IPS-11a (cell line): ENCODE results near the gene PARD3.
"Not testable (repeated sequence)": the region's sequence is repeated elsewhere in the genome, so short reads cannot be mapped to it uniquely, and the experiment has no call there.

Source experiments
- H3K4me3 ChIP-seq: one replicate; pipeline ENCODE4 v1.5.1; 2013; ENCODE audit warnings: low read depth, low read length, control low read depth

PARD3 gene

DNA sequence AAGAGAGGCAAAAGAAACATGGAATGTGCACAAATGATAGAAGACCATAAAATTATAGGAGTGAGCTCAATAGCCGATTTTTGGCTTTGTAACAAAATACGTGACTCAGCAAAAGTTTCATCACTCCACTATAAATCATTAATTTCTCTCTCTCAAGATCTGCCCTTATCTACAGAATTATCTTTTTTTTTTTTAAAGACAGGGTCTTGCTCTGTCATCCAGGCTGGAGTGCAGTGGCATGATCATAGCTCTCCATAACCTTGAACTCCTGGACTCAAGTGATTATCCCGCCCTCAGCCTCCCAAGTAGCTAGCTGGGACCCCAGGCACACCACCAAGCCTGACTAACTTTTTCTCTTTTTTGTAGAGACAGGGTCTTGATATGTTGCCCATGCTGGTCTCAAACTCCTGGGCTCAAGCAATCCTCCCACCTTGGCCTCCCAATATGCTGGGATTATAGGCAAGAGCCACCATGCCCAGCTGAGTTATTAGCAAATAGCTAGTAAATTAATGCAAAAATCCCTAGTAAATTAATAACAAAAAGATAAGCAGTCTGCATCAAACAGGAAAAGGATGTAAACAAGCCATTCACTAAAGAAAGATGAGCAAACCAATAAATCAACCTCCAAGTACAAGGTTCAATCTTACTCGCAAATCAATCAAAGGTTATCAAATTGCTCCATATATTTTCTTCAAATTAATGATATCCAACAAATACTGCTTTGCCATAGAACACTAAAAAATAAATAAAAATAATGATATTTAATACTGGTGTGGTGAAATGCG, 450.7 kb downstream of the PARD3 start:
- no peak overlapping the region for H3K4me3 ChIP-seq

DNA sequence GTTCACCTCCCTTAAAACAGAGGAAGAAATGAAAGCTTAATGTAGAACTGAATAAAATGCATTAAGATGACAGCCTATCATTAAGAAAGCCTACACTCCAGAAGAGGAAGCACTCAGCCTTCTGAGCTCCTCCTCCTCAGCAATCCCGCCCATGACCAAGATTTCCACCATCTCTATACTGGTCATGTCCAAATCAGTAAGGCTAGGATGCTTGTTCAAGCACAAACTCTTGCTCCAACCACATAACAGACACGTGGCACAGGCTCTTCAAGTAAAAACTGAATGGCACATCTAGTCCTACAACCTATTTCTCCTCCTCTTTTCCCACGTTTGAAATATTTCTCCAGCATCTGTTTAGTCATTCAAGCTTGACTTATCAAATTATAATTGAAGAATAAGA, 454.1 kb downstream of the PARD3 start:
- H3K4me3 ChIP-seq: no peak overlapping the region

DNA sequence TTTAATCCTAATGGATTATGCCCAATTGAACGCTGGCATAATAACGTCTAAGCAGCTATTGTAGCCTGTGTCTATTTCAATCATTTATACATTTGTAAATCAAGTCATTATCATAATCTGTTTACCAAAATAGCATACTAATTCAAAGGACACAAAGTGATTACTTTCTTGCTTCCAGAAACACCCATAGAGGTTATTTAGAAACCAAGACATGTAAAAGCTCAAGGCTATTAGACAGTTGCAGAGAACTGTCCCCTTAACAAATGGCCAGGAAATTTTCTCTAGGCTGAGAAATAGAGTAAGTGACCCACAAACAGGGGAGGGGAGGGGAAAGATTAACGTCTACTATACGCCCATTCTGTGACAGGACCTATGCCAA, 455.7 kb downstream of the PARD3 start:
- no peak overlapping the region for H3K4me3 ChIP-seq

DNA sequence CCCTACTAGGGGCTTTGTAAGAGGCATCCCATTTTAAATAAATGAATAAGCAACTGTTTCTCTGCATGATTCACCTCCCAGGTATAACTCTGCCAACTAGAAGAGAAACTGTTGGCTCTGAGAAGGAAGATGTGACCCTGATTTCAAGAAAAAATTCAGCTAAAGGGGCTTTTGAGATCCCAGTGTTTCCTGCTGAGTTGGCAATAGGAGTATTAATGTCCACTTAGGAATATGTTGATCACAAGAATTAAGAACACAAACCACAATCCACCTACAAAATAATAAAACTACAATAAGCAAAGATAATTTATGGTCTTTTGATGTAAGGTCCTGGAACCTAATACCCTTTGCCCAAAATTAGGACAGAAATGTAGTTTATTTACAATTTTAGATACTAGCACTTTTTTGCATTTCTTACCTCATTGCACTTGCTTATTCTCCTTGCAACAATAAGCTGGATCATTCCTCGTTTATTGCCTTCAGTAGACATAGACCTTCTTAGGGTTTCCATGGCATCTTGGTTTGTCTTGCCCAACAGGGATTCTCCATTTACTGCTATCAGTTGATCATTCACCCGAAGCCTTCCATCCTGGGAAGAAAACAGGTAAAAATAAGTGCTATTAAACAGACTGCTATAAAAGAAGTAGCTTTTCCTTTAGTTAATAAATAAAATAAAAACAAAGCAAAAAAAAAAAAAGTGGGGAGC, 456.2 kb downstream of the PARD3 start:
- no peak overlapping the region for H3K4me3 ChIP-seq

DNA sequence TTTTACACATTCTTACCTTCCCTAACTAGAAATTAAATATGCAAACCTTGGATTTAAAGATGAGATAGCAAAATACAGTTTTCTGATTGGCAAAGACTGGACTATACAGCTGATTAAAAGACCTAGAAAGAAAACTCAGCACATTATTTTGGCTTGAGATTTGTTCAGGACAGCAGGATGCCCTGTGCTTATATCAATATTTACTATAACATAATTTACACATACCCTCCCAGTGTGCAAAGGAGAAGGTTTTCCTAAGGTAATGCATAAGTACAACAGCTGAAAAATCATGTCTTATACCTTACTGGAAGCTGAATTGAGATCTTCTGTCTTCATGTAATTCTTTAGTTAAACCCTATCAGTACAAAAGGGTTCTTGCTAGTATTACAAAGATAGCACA, 458.6 kb downstream of the PARD3 start:
- H3K4me3 ChIP-seq: no peak overlapping the region

DNA sequence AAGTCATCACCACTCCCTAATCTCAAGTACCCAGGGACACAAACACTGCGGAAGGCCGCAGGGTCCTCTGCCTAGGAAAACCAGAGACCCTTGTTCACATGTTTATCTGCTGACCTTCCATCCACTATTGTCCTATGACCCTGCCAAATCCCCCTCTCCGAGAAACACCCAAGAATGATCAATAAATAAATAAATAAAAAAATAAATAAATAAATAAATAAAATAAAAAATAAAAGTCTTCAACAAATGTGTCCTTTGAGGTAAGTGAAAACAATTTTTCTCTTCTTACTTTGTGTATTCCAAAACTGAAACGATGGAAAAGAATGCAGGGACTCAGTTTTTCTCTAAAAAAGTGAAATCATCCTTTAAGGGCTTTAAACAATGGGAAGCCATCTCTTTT, 461.6 kb downstream of the PARD3 start:
- not testable (repeated sequence) for H3K4me3 ChIP-seq

DNA sequence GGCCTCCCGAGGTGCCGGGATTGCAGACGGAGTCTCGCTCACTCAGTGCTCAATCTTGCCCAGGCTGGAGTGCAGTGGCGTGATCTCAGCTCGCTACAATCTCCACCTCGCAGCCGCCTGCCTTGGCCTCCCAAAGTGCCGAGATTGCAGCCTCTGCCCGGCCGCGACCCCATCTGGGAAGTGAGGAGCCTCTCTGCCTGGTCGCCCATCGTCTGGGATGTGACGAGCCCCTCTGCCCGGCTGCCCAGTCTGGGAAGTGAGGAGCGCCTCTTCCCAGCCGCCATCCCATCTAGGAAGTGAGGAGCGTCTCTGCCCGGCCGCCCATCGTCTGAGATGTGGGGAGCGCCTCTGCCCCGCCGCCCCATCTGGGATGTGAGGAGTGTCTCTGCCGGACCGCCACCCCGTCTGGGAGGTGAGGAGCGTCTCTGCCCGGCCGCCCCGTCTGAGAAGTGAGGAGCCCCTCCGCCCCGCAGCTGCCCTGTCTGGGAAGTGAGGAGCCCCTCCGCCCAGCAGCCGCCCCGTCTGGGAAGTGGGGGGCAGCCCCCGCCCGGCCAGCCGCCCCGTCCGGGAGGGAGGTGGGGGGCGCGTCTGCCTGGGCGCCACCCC, 462.4 kb downstream of the PARD3 start:
- not testable (repeated sequence) for H3K4me3 ChIP-seq

DNA sequence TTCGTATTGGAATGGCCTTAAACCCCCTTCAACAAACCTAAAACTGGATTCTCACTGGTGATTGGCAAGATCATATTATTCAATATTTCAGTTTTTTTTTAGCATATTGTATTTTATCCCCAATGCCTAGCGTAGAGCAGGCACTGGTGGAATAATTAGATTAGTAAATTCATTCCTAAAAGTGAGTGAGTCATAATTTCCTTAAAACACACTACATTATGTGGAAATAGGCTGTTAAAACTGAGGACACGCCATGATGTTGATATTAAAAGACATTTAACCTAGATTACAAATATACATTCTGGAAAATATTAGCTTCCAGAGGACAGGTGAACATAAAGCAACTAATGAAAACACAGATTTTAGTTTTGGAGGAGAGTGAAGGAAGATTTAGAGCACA, 463.9 kb downstream of the PARD3 start:
- no peak overlapping the region for H3K4me3 ChIP-seq

DNA sequence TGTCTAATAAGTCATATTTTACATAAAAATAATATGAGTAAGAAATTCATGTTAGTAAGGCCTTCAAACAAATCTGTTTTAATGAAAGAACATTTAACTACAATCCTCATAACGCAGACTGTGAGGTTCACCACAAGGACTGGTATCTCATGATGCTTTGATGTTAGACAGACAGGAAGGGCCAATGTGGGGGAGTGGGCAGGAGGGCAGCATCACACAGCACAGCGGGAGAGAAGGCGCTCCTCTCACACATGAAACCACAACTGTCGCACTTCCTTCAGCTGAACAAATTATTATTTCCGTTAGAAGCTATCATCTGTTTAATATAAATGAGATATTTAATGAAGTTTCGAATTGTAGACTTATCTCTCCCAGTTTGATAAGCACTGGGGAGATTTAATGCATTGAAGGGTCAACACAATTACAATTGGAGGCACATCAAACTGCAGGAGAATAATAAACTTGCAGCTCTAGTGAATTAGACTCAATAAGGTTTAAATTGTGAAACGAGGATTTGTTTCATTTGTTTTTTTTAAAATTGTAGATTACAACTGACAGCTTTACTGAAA, 466.1 kb downstream of the PARD3 start:
- H3K4me3 ChIP-seq: no peak overlapping the region

DNA sequence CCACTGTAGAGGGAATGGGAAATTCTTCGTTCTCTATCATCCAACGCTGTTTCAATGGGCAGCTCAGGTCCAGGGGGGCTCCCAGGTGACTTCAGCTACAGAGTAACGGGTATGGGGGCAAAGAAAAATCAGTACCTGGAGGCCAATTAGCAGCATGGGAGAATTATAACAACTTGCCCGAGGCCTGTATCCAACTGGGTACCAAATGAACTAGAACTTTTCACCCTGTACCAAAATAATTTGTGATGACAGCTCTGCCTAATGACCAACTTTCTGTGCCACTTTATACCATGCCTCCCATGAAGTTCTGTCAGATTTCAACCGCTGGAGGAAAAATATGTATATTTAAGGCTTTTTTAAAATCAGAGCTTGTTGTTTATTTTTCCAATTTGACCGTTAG, 467.1 kb downstream of the PARD3 start:
- H3K4me3 ChIP-seq: no peak overlapping the region

DNA sequence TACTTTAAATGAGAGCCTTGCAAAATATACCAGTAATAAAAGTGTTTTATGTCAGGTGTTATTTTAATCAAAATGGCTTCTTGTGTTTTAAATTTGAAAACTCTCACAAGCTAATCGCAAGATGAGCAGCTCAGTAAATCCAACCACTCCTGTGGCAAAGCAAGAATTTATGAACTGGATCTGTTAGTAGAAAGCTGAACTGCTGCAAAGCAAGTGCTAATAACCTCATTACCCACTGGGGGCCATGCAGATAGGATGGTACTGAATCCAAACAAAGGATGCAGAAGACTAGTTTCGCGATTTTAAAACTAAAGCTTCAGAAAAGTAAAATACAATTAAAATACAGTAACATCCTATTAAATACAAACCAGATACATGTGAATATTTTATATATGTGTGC, 468.0 kb downstream of the PARD3 start:
- no peak overlapping the region for H3K4me3 ChIP-seq

DNA sequence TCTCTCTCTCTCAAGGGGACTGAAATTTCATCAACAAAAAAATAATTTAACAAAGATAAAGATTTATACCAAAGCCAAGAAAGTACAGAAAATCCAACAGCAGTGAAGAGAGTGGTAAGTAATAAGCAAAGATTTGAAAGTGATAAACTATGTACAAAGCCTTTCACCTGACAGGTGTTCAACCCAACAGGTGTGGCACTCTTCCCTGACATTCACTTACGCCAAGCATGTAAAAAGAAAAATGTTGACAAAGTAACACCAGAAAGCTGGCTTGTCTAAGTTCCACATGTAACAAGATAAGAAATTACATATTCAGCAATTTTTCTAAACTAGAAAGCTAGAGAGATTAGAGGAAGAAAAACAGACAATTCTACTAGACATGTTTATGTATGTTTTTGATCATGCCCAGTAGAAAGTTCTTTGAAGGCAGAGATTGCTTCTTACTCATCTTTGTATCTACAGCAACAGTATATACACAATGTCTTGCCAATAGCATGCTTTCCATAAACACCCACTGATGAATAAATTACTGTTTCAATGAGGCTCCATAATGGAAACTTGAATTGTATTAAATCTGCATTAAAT, 468.5 kb downstream of the PARD3 start:
- no peak overlapping the region for H3K4me3 ChIP-seq

DNA sequence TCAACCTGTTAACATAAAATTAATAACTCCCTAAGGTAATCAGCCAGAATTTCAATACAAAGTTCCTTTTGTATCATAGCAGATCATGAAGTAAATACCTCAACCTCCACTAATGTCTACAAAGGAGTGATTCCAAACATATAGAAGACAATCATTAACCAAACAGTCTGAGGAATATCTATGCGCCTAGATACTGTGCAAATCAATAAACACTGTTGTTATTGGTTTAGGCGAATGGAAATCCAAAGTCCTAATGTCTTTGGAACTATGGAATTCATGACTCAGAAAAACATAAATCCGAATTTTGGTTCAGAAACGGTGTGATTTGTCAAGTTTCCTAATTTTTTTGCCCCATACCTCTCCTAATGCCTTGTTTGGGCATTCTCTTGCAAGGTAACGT, 469.7 kb downstream of the PARD3 start:
- no peak overlapping the region for H3K4me3 ChIP-seq

DNA sequence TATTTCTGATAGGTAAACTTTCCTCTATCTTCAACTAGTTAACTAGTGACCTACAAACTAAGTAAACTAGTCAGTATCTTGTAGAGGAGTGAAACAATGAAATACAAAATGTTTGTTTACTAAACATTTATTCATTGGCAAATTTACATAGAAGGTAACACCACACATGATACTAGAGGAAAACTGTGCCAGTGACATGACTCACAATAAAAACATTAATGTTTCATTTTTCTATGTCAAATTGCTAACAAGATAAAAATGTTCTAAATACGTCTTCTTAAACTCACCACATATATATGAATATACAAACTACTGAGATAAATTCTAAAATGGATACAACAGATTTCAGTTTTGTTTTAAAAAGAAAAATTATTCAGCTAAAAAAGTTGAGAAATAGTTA, 471.3 kb downstream of the PARD3 start:
- no peak overlapping the region for H3K4me3 ChIP-seq

DNA sequence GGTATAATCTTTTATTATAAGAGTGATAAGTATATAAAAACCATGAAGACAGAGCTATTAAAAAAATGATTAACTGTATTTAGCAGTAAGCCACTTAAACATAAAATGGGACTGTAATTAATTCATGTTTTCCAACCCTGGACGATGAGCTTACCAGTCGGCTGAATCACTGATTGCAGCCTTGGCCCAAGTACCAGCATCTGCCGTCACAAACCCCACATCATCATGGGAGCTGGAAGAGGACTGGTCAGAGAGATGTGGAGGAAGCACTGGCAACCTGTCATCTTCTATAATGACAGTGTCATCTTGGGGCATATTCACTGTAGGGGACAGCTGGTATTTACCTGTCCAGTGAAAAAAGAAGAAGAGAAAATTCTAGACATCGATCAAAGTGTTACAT, 473.6 kb downstream of the PARD3 start:
- no peak overlapping the region for H3K4me3 ChIP-seq

DNA sequence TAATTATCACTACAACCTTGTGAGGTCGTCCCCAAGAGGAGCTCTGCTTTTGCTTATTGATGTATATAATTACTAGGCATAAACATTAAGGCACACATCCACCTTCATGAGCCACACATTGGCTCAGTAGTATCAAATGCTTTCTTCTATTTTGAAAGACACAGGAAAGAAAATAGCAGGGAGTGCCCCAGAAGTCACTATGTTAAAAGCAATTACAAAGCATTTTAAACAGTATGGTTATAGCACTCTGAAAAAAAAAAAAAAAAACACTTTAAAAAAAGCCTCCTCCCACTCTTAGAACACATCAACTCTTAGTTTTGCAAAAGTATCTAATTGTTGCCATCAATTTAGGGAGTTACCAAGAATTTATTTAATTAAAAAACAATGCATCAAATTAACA, 474.2 kb downstream of the PARD3 start:
- no peak overlapping the region for H3K4me3 ChIP-seq

DNA sequence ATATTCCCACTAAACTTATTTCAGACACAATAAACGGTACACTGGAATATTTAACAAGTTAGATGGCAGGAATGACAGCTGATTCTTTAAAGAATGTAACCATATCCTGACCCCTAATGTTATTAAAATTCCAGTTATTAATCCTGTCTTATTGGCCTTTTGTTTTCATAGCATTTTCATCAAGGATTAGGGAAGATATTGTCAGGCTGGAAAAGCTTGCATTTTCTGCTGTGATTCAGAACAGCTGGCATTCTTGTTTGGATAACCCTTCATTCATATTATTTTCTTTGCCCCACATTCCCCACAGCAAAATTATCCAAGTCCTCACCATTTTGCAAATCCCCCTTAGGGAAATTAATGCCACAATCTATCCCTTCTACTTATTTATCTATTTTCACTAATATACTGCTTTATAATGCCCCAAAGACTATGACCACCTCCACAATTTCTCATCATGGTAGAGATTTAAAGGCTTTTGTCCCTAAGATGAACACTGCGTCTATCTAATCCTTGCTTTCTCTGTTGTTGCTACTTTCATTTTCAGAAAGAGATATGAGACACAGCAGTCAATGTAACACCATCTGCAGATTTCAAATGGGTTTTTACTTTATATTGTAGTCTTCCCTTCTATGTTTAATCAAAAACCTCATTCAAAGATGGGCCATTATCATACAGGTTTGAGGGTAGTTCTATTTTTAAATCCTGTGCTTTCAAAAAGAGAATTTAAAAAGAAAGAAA, 475.1 kb downstream of the PARD3 start:
- no peak overlapping the region for H3K4me3 ChIP-seq

DNA sequence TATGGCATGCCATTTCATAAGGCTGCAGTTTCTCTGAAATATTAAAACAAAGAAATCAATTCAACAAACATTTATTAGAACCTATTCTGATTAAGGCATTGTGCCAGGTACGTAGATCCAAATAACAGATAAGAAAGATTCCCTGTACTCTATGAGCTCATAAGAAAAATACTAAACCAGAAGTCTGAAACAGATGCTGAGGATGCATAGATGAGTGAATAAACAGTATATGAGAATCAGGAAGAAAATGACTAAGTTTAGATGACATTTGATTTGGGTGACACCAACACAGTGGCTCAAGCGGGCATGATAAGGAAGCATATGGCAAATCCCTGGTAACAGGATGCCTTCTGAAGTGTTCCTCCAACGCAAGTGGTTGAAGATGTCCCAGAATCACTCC, 477.2 kb downstream of the PARD3 start:
- no peak overlapping the region for H3K4me3 ChIP-seq

DNA sequence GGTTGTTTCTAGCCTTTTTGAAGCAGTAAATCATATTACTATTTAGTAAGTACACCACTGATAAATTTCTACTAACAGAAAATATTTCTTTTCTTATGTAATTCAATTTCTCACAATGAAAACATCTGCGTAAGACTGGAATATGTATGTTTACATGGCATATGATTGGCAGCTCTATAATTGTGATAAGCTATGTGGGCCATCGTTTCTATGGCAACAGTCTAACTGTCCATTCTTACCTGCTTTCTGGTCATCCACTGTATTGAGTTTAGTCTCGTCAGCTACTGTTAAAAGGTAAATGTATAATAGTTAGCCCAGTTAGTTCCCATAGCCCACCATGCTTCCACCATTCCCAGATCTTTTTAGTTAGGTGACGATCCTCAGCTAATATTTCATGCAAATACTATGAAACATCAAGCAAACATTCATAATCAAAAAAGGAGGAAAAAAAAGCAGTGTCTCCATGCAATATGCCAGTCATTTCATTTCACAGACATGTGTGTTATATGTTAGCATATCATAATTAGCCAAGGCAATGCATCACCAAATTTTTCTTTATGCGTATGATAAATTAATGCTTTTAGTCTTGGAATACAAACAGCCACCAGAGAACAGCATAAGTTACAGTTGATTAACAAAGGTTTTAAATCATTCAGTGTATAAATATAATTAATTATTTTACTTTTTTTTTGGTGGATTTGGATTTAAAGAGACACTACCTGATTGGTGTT, 479.0 kb downstream of the PARD3 start:
- no peak overlapping the region for H3K4me3 ChIP-seq

DNA sequence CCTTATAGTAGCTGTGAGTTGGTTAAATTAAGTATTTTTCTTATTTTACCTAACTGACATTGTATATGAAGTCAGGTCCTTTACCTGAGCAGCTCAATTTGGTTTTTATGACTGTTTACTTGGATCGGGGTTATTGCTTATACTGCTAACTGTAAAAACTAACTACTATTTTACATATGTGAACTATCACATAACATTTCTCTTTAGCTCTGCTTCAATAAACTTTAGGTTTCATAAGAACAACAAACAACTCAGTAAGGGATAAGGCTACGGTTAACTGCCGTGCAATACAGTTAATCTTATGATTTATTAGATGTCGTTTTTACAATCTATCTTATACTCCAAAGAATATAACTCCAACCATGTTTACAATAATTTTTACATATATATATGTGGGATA, 480.2 kb downstream of the PARD3 start:
- no peak overlapping the region for H3K4me3 ChIP-seq
